Measurements from ENCODE around the gene DNER. TPM values are rescaled to one million over a fixed set of nuclear protein-coding genes. Genes with fewer than 3 reads are reported as not detected.

The DNER gene
- polyA plus RNA-seq, 1 donor (not counting 4 experiments of a cell fraction or from before 2014, with no cell fraction given): 8.5 TPM

DNA sequence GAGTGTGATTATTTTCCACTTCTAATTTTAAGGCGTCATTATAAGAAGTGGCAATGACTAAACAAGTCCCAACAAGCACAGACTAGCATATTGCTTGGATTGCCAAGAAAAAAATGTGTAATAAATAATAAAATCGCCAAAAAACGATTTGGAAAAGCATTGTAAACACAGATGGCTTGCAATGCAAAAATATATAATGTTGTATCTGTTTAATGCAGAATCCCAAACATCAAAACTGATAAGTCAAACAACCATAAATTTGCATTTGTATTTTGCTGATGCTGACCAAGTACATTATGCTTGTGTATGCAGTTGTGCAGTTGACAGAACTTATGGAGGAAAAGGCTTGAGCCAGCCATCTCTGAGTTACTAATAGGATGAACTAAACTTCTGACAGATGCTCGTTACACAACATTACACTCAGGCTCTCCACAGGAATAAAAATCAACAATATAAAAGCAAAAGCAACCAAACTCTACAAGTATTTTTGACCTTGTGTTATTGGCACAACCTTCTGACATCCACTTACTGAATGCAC is 68.1 kb downstream of the DNER start:
- Histone ChIP-seq H3K4me1 (ENCODE audit: control insufficient read depth, extremely low read depth, insufficient read depth, low read length) (no peaks in the 10 kb centered on the region), H3K9me1 (ENCODE audit: control insufficient read depth, extremely low read depth, insufficient read depth, low read length) (no peaks in the 10 kb centered on the region), H3K4me3 (ENCODE audit: control insufficient read depth in 2 of 3, extremely low read depth in 1 of 3, insufficient read depth in 2 of 3, low read depth in 1 of 3, low read length in 3 of 3) (no peak overlapping the region), H3K9ac (ENCODE audit: control insufficient read depth, extremely low read depth, insufficient read depth, low read length) (no peak overlapping the region), H3K27me3 (ENCODE audit: control insufficient read depth, extremely low read depth, insufficient read depth, low read length) (no peaks in the 10 kb centered on the region), H3K79me2 (ENCODE audit: control insufficient read depth, insufficient read depth, low read length) (no peaks in the 10 kb centered on the region), H3K27ac (ENCODE audit: control insufficient read depth, insufficient read depth, low read length) (no peak overlapping the region), H3K9me3 (ENCODE audit: control insufficient read depth, low read depth, low read length) (no peaks in the 10 kb centered on the region), H4K20me1 (ENCODE audit: control insufficient read depth, extremely low read depth, insufficient read depth, low read length) (no peaks in the 10 kb centered on the region), H2AFZ (ENCODE audit: control insufficient read depth, low read length) (no peak overlapping the region), H3K36me3 (ENCODE audit: control insufficient read depth in 2 of 2, extremely low read depth in 1 of 2, insufficient read depth in 2 of 2, low read length in 2 of 2) (no peaks in the 10 kb centered on the region), H3K4me2 (ENCODE audit: control insufficient read depth, extremely low read depth, insufficient read depth, low read depth, low read length) (no peak overlapping the region)
- TF ChIP-seq, protein P1, sequence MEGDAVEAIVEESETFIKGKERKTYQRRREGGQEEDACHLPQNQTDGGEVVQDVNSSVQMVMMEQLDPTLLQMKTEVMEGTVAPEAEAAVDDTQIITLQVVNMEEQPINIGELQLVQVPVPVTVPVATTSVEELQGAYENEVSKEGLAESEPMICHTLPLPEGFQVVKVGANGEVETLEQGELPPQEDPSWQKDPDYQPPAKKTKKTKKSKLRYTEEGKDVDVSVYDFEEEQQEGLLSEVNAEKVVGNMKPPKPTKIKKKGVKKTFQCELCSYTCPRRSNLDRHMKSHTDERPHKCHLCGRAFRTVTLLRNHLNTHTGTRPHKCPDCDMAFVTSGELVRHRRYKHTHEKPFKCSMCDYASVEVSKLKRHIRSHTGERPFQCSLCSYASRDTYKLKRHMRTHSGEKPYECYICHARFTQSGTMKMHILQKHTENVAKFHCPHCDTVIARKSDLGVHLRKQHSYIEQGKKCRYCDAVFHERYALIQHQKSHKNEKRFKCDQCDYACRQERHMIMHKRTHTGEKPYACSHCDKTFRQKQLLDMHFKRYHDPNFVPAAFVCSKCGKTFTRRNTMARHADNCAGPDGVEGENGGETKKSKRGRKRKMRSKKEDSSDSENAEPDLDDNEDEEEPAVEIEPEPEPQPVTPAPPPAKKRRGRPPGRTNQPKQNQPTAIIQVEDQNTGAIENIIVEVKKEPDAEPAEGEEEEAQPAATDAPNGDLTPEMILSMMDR (optimal IDR thresholded peaks at IDR 0.05 in 1 of 3, IDR thresholded peaks at IDR 0.05 in 1 of 3, conservative IDR thresholded peaks at IDR 0.05 in 1 of 3; ENCODE audit: extremely low read depth in 1 of 3, insufficient read depth in 2 of 3, low read length in 3 of 3): no peak
- no peak for TF ChIP-seq EZH2 (IDR thresholded peaks at IDR 0.05; ENCODE audit: low read length)
- dilution Hi-C loops (cut with MboI; ENCODE audit: extremely low pct_ligation_motif_present, low sequenced_read_pairs): no loop called here
- DNase-seq (ENCODE audit: low read depth, low spot score) (no peak), FAIRE-seq (no peak)

DNA sequence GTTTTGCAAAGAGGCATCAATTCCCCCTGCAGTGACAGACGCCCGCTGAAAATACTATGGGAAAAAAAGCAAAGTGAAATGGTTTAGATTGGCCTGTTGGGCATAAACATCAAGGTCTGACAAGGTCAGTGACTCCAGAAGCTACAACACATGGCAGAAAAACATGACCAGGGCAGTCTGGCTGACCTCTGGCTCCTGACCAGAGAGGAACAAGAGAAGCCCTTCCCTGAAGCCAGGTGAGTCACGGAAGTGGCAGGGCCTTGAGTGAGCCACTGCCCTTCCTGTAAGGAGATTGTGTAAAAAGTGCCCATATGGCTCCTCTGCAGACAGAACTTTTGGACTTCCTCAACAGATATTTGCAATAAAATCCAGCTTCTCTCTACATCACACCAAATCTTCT is 72.0 kb downstream of the DNER start:
- Histone ChIP-seq H3K4me3 (ENCODE audit: control insufficient read depth in 2 of 3, extremely low read depth in 1 of 3, insufficient read depth in 2 of 3, low read depth in 1 of 3, low read length in 3 of 3) (no peak overlapping the region), H3K27ac (ENCODE audit: control insufficient read depth, insufficient read depth, low read length) (no peak overlapping the region), H3K79me2 (ENCODE audit: control insufficient read depth, insufficient read depth, low read length) (no peaks in the 10 kb centered on the region), H3K9me1 (ENCODE audit: control insufficient read depth, extremely low read depth, insufficient read depth, low read length) (no peaks in the 10 kb centered on the region), H4K20me1 (ENCODE audit: control insufficient read depth, extremely low read depth, insufficient read depth, low read length) (no peaks in the 10 kb centered on the region), H3K4me2 (ENCODE audit: control insufficient read depth, extremely low read depth, insufficient read depth, low read depth, low read length) (no peak overlapping the region), H3K9me3 (ENCODE audit: control insufficient read depth, low read depth, low read length) (no peaks in the 10 kb centered on the region), H3K9ac (ENCODE audit: control insufficient read depth, extremely low read depth, insufficient read depth, low read length) (no peak overlapping the region), H2AFZ (ENCODE audit: control insufficient read depth, low read length) (no peak overlapping the region), H3K4me1 (ENCODE audit: control insufficient read depth, extremely low read depth, insufficient read depth, low read length) (no peaks in the 10 kb centered on the region), H3K36me3 (ENCODE audit: control insufficient read depth in 2 of 2, extremely low read depth in 1 of 2, insufficient read depth in 2 of 2, low read length in 2 of 2) (no peaks in the 10 kb centered on the region), H3K27me3 (ENCODE audit: control insufficient read depth, extremely low read depth, insufficient read depth, low read length) (no peaks in the 10 kb centered on the region)
- DNase-seq (ENCODE audit: low read depth, low spot score): no peak
- no peak for FAIRE-seq
- TF ChIP-seq, protein P1 (optimal IDR thresholded peaks at IDR 0.05 in 1 of 3, IDR thresholded peaks at IDR 0.05 in 1 of 3, conservative IDR thresholded peaks at IDR 0.05 in 1 of 3; ENCODE audit: extremely low read depth in 1 of 3, insufficient read depth in 2 of 3, low read length in 3 of 3): no peak
- no peak for TF ChIP-seq EZH2 (IDR thresholded peaks at IDR 0.05; ENCODE audit: low read length)
- dilution Hi-C loops (cut with MboI; ENCODE audit: extremely low pct_ligation_motif_present, low sequenced_read_pairs): no loop called here

All from keratinocyte (primary cell).